Erythroblast (primary cell): ENCODE measurements around the gene PIK3C2G.

Source experiments
- GATA1 ChIP-seq: IDR thresholded peaks from 2 replicates; pipeline ENCODE4 v1.6.1; 2011; ENCODE audit warnings: low read depth, mild to moderate bottlenecking, control low read depth, low read length, moderate library complexity
- POLR2A ChIP-seq: IDR thresholded peaks from 2 replicates; pipeline ENCODE4 v1.6.1; 2011; ENCODE audit warnings: mild to moderate bottlenecking, low read length

GRCh38 chr12:18277196-18277595 lies 15.9 kb downstream of the PIK3C2G start:
- TF ChIP-seq POLR2A = no peak
- TF ChIP-seq GATA1 = no peak
